ENCODE data around the gene TINAG.

Gene TINAG

GRCh38 chr6:54267798-54268197 lies 40.4 kb upstream of the TINAG start:
- no peak overlapping the region for H3K4me3 ChIP-seq (ENCODE audit: low read depth, low read length)
- DNase-seq (ENCODE audit: low read depth) = peak; percentile 42
- TF ChIP-seq CTCF (IDR thresholded peaks at IDR 0.05; ENCODE audit: insufficient read depth, low read depth, low read length, missing control alignments) = peak; percentile 29

GRCh38 chr6:54273214-54273820 lies 34.9 kb upstream of the TINAG start:
- TF ChIP-seq CTCF (IDR thresholded peaks at IDR 0.05; ENCODE audit: insufficient read depth, low read depth, low read length, missing control alignments) = no peak
- H3K4me3 ChIP-seq (ENCODE audit: low read depth, low read length) = no peak overlapping the region
- DNase-seq (ENCODE audit: low read depth) = no peak

GRCh38 chr6:54274383-54274782 lies 33.9 kb upstream of the TINAG start:
- no peak overlapping the region for H3K4me3 ChIP-seq (ENCODE audit: low read depth, low read length)
- TF ChIP-seq CTCF (IDR thresholded peaks at IDR 0.05; ENCODE audit: insufficient read depth, low read depth, low read length, missing control alignments) = no peak
- no peak for DNase-seq (ENCODE audit: low read depth)

GRCh38 chr6:54282186-54282585 lies 26.1 kb upstream of the TINAG start:
- no peak overlapping the region for H3K4me3 ChIP-seq (ENCODE audit: low read depth, low read length)
- TF ChIP-seq CTCF (IDR thresholded peaks at IDR 0.05; ENCODE audit: insufficient read depth, low read depth, low read length, missing control alignments) = no peak
- DNase-seq (ENCODE audit: low read depth) = no peak

- TF ChIP-seq CTCF (IDR thresholded peaks at IDR 0.05; ENCODE audit: insufficient read depth, low read depth, low read length, missing control alignments) = no peak
- DNase-seq (ENCODE audit: low read depth) = no peak
- H3K4me3 ChIP-seq (ENCODE audit: low read depth, low read length) = no peak overlapping the region
These were observed 23.9 kb upstream of the TINAG start for GRCh38 chr6:54284161-54284860.

GRCh38 chr6:54285595-54285994 lies 22.6 kb upstream of the TINAG start:
- DNase-seq (ENCODE audit: low read depth) = no peak
- no peak for TF ChIP-seq CTCF (IDR thresholded peaks at IDR 0.05; ENCODE audit: insufficient read depth, low read depth, low read length, missing control alignments)
- no peak overlapping the region for H3K4me3 ChIP-seq (ENCODE audit: low read depth, low read length)

- DNase-seq (ENCODE audit: low read depth) = no peak
- TF ChIP-seq CTCF (IDR thresholded peaks at IDR 0.05; ENCODE audit: insufficient read depth, low read depth, low read length, missing control alignments) = no peak
- no peak overlapping the region for H3K4me3 ChIP-seq (ENCODE audit: low read depth, low read length)
These were observed 22.1 kb upstream of the TINAG start for GRCh38 chr6:54286141-54286540.

Measured in GM12865 (cell line).